WTC11 (cell line): ENCODE measurements around the gene HOXD12. TPM values are rescaled to one million over a fixed set of nuclear protein-coding genes. Genes with fewer than 3 reads are reported as not detected.

ENCODE experiments used
- ATAC-seq: fragments of 200-7000 bp; cut with Tn5 transposase; 2 replicates; pipeline ENCODE4 v1.10.0; 2021; ENCODE audit warnings: mild to moderate bottlenecking, moderate library complexity
- CTCF ChIA-PET: fragments of 300-600 bp; sonication (Branson Sonifier 250); formaldehyde crosslinking; loops from one replicate; lab custom pipeline; 2021; ENCODE audit warnings: antibody characterized with exemption; lab: Charles Lee
- POLR2A ChIA-PET: fragments of 350-600 bp; sonication (Branson Sonifier 250); formaldehyde crosslinking; loops from one replicate; lab custom pipeline; 2021; ENCODE audit warnings: antibody characterized with exemption; lab: Charles Lee
- DNase-seq: peaks from one replicate; pipeline ENCODE4 v3.0.0; 2021; ENCODE audit warnings: low spot score
- H3K27ac Mint-ChIP-seq: 2 replicates; pipeline ENCODE4 v1.8.0; 2021; ENCODE audit warnings: mixed read lengths
- H3K27me3 Mint-ChIP-seq: 2 replicates; pipeline ENCODE4 v1.8.0; 2021; ENCODE audit warnings: low read depth, mild to moderate bottlenecking, moderate library complexity, mixed read lengths
- H3K36me3 Mint-ChIP-seq: 2 replicates; pipeline ENCODE4 v1.8.0; 2021; ENCODE audit warnings: mixed read lengths
- H3K4me1 Mint-ChIP-seq: 2 replicates; pipeline ENCODE4 v1.8.0; 2022; ENCODE audit warnings: mixed read lengths
- H3K4me3 Mint-ChIP-seq: 2 replicates; pipeline ENCODE4 v1.8.0; 2021; ENCODE audit warnings: mild to moderate bottlenecking, moderate library complexity, mixed read lengths
- H3K9me3 Mint-ChIP-seq: 2 replicates; pipeline ENCODE4 v1.8.0; 2021; ENCODE audit warnings: mixed read lengths
- CREM ChIP-seq: sonication (generic); formaldehyde crosslinking; IDR thresholded peaks from 2 replicates; pipeline ENCODE4 v1.8.1; 2022; ENCODE audit warnings: mild to moderate bottlenecking, missing genetic modification reagents, moderate library complexity
- EMX1 ChIP-seq: fragments of 250-450 bp; sonication (Bioruptor Pico); IDR thresholded peaks from 2 replicates; pipeline ENCODE4 v1.8.0; 2021; ENCODE audit warnings: mild to moderate bottlenecking
- ESRRA ChIP-seq: sonication (generic); formaldehyde crosslinking; IDR thresholded peaks from 2 replicates; pipeline ENCODE4 v1.8.1; 2022; ENCODE audit warnings: mild to moderate bottlenecking, missing genetic modification reagents, borderline replicate concordance
- HMGA2 ChIP-seq: fragments of 250-450 bp; sonication (Bioruptor Pico); IDR thresholded peaks from 2 replicates; pipeline ENCODE4 v1.4.0; 2021; ENCODE audit warnings: mild to moderate bottlenecking, moderate library complexity
- JAZF1 ChIP-seq: fragments of 250-450 bp; sonication (Bioruptor Pico); IDR thresholded peaks from 2 replicates; pipeline ENCODE4 v1.9.0; 2021; ENCODE audit warnings: moderate library complexity, mild to moderate bottlenecking, inconsistent platforms
- MYBL2 ChIP-seq: sonication (generic); formaldehyde crosslinking; IDR thresholded peaks from 2 replicates; pipeline ENCODE4 v1.8.1; 2023; ENCODE audit warnings: mild to moderate bottlenecking, moderate library complexity, missing genetic modification reagents
- NFYB ChIP-seq: sonication (generic); formaldehyde crosslinking; conservative IDR thresholded peaks from 2 replicates; pipeline ENCODE4 v1.8.0; 2022; ENCODE audit warnings: low read depth, missing genetic modification reagents
- OVOL2 ChIP-seq: fragments of 250-450 bp; sonication (Bioruptor Pico); IDR thresholded peaks from 2 replicates; pipeline ENCODE4 v1.9.0; 2021; ENCODE audit warnings: mild to moderate bottlenecking, borderline replicate concordance
- SMAD3 ChIP-seq: sonication (generic); formaldehyde crosslinking; IDR thresholded peaks from 2 replicates; pipeline ENCODE4 v1.8.0; 2022; ENCODE audit warnings: missing genetic modification reagents, mild to moderate bottlenecking, borderline replicate concordance
- TEAD4 ChIP-seq: sonication (generic); formaldehyde crosslinking; IDR thresholded peaks from 2 replicates; pipeline ENCODE4 v1.8.0; 2022; ENCODE audit warnings: mild to moderate bottlenecking, missing genetic modification reagents
- ZBTB21 ChIP-seq: sonication (generic); formaldehyde crosslinking; IDR thresholded peaks from 2 replicates; pipeline ENCODE4 v1.8.1; 2023; ENCODE audit warnings: mild to moderate bottlenecking, missing genetic modification reagents, borderline replicate concordance
- ZNF138 ChIP-seq: sonication (generic); formaldehyde crosslinking; conservative IDR thresholded peaks from 2 replicates; pipeline ENCODE4 v1.8.1; 2022; ENCODE audit warnings: mild to moderate bottlenecking, moderate library complexity, missing genetic modification reagents
- ZNF232 ChIP-seq: sonication (generic); formaldehyde crosslinking; IDR thresholded peaks from 2 replicates; pipeline ENCODE4 v1.8.0; 2022; ENCODE audit warnings: mild to moderate bottlenecking, missing genetic modification reagents
- ZNF263 ChIP-seq: sonication (generic); formaldehyde crosslinking; IDR thresholded peaks from 2 replicates; pipeline ENCODE4 v1.8.1; 2022; ENCODE audit warnings: low read depth, mild to moderate bottlenecking, moderate library complexity, missing genetic modification reagents
- ZNF671 ChIP-seq: fragments of 250-450 bp; sonication (Bioruptor Pico); IDR thresholded peaks from 2 replicates; pipeline ENCODE4 v1.8.0; 2021; ENCODE audit warnings: mild to moderate bottlenecking
- total RNA-seq: library from RNA; stranded (reverse); gene quantifications from 3 replicates; pipeline ENCODE4 v1.2.3, GENCODE V29; 2021
- TF ChIP-seq, protein P1 (sequence below): sonication (generic); formaldehyde crosslinking; IDR thresholded peaks from 2 replicates; pipeline ENCODE4 v1.8.1; 2023; ENCODE audit warnings: mild to moderate bottlenecking, missing genetic modification reagents, moderate library complexity
- TF ChIP-seq, protein P2 (sequence below): sonication (generic); formaldehyde crosslinking; IDR thresholded peaks from 2 replicates; pipeline ENCODE4 v1.8.1; 2023; ENCODE audit warnings: mild to moderate bottlenecking, moderate library complexity, missing genetic modification reagents
- TF ChIP-seq, protein P3 (sequence below): sonication (generic); formaldehyde crosslinking; IDR thresholded peaks from 2 replicates; pipeline ENCODE4 v1.8.1; 2022; ENCODE audit warnings: mild to moderate bottlenecking, missing genetic modification reagents, moderate library complexity, borderline replicate concordance
- TF ChIP-seq, protein P4 (sequence below): sonication (generic); formaldehyde crosslinking; IDR thresholded peaks from 2 replicates; pipeline ENCODE4 v1.8.0; 2023; ENCODE audit warnings: mild to moderate bottlenecking, missing genetic modification reagents
- TF ChIP-seq, protein P5 (sequence below): fragments of 200-600 bp; IDR thresholded peaks from 2 replicates; pipeline ENCODE4 v1.8.0; 2022; ENCODE audit warnings: antibody characterized with exemption
- TF ChIP-seq, protein P6 (sequence below): fragments of 250-450 bp; sonication (Bioruptor Pico); IDR thresholded peaks from 2 replicates; pipeline ENCODE4 v1.9.0; 2021; ENCODE audit warnings: mild to moderate bottlenecking, borderline replicate concordance

The HOXD12 gene
- total RNA-seq, 1 experiment from 2014 or later, result 0.17 TPM

- TF ChIP-seq, protein P1, sequence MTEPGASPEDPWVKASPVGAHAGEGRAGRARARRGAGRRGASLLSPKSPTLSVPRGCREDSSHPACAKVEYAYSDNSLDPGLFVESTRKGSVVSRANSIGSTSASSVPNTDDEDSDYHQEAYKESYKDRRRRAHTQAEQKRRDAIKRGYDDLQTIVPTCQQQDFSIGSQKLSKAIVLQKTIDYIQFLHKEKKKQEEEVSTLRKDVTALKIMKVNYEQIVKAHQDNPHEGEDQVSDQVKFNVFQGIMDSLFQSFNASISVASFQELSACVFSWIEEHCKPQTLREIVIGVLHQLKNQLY (CRISPR knock-in tag), result no peak
- TF ChIP-seq EMX1 (CRISPR knock-in tag) (no peak), SMAD3 (CRISPR knock-in tag) (no peak), ZNF263 (CRISPR knock-in tag) (no peak), CREM (CRISPR knock-in tag) (no peak), ESRRA (CRISPR knock-in tag) (no peak), OVOL2 (no peak), ZNF671 (CRISPR knock-in tag) (no peak)
Observed at GRCh38 chr2:176067589-176068418, 31.8 kb upstream of the HOXD12 start (continued).

- CTCF ChIA-PET, result interaction anchor here (0.9 to 1.2 kb wide), 2 partner anchors 11 to 17 kb away, joined by 3 read pairs; no protein-coding TSS in a partner anchor
- Mint-ChIP-seq H3K4me1 (peaks cover 32% of the 10 kb centered on the region), H3K27ac (no peak overlapping the region), H3K36me3 (no peaks in the 10 kb centered on the region), H3K9me3 (no peaks in the 10 kb centered on the region), H3K27me3 (peaks cover 100% of the 10 kb centered on the region), H3K4me3 (peak overlapping the region; percentile 43)
- POLR2A ChIA-PET, result no interaction called here
- DNase-seq, result no peak
- ATAC-seq, result no peak
- TF ChIP-seq ZBTB21 (CRISPR knock-in tag) (no peak), JAZF1 (CRISPR knock-in tag) (no peak), SMAD3 (CRISPR knock-in tag) (no peak), MYBL2 (CRISPR knock-in tag) (no peak), ZNF232 (CRISPR knock-in tag) (no peak), ESRRA (CRISPR knock-in tag) (no peak), HMGA2 (CRISPR knock-in tag) (no peak), NFYB (no peak), EMX1 (CRISPR knock-in tag) (no peak), ZNF138 (CRISPR knock-in tag) (no peak), TEAD4 (CRISPR knock-in tag) (no peak)
- TF ChIP-seq, protein P2, sequence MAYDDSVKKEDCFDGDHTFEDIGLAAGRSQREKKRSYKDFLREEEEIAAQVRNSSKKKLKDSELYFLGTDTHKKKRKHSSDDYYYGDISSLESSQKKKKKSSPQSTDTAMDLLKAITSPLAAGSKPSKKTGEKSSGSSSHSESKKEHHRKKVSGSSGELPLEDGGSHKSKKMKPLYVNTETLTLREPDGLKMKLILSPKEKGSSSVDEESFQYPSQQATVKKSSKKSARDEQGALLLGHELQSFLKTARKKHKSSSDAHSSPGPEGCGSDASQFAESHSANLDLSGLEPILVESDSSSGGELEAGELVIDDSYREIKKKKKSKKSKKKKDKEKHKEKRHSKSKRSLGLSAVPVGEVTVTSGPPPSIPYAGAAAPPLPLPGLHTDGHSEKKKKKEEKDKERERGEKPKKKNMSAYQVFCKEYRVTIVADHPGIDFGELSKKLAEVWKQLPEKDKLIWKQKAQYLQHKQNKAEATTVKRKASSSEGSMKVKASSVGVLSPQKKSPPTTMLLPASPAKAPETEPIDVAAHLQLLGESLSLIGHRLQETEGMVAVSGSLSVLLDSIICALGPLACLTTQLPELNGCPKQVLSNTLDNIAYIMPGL (CRISPR knock-in tag), result no peak
- TF ChIP-seq, protein P1 (CRISPR knock-in tag), result no peak
- TF ChIP-seq, protein P3, sequence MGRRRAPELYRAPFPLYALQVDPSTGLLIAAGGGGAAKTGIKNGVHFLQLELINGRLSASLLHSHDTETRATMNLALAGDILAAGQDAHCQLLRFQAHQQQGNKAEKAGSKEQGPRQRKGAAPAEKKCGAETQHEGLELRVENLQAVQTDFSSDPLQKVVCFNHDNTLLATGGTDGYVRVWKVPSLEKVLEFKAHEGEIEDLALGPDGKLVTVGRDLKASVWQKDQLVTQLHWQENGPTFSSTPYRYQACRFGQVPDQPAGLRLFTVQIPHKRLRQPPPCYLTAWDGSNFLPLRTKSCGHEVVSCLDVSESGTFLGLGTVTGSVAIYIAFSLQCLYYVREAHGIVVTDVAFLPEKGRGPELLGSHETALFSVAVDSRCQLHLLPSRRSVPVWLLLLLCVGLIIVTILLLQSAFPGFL (CRISPR knock-in tag), result no peak
- TF ChIP-seq, protein P4, sequence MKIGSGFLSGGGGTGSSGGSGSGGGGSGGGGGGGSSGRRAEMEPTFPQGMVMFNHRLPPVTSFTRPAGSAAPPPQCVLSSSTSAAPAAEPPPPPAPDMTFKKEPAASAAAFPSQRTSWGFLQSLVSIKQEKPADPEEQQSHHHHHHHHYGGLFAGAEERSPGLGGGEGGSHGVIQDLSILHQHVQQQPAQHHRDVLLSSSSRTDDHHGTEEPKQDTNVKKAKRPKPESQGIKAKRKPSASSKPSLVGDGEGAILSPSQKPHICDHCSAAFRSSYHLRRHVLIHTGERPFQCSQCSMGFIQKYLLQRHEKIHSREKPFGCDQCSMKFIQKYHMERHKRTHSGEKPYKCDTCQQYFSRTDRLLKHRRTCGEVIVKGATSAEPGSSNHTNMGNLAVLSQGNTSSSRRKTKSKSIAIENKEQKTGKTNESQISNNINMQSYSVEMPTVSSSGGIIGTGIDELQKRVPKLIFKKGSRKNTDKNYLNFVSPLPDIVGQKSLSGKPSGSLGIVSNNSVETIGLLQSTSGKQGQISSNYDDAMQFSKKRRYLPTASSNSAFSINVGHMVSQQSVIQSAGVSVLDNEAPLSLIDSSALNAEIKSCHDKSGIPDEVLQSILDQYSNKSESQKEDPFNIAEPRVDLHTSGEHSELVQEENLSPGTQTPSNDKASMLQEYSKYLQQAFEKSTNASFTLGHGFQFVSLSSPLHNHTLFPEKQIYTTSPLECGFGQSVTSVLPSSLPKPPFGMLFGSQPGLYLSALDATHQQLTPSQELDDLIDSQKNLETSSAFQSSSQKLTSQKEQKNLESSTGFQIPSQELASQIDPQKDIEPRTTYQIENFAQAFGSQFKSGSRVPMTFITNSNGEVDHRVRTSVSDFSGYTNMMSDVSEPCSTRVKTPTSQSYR, result no peak
- TF ChIP-seq, protein P5, sequence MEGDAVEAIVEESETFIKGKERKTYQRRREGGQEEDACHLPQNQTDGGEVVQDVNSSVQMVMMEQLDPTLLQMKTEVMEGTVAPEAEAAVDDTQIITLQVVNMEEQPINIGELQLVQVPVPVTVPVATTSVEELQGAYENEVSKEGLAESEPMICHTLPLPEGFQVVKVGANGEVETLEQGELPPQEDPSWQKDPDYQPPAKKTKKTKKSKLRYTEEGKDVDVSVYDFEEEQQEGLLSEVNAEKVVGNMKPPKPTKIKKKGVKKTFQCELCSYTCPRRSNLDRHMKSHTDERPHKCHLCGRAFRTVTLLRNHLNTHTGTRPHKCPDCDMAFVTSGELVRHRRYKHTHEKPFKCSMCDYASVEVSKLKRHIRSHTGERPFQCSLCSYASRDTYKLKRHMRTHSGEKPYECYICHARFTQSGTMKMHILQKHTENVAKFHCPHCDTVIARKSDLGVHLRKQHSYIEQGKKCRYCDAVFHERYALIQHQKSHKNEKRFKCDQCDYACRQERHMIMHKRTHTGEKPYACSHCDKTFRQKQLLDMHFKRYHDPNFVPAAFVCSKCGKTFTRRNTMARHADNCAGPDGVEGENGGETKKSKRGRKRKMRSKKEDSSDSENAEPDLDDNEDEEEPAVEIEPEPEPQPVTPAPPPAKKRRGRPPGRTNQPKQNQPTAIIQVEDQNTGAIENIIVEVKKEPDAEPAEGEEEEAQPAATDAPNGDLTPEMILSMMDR, result no peak
- TF ChIP-seq, protein P6, sequence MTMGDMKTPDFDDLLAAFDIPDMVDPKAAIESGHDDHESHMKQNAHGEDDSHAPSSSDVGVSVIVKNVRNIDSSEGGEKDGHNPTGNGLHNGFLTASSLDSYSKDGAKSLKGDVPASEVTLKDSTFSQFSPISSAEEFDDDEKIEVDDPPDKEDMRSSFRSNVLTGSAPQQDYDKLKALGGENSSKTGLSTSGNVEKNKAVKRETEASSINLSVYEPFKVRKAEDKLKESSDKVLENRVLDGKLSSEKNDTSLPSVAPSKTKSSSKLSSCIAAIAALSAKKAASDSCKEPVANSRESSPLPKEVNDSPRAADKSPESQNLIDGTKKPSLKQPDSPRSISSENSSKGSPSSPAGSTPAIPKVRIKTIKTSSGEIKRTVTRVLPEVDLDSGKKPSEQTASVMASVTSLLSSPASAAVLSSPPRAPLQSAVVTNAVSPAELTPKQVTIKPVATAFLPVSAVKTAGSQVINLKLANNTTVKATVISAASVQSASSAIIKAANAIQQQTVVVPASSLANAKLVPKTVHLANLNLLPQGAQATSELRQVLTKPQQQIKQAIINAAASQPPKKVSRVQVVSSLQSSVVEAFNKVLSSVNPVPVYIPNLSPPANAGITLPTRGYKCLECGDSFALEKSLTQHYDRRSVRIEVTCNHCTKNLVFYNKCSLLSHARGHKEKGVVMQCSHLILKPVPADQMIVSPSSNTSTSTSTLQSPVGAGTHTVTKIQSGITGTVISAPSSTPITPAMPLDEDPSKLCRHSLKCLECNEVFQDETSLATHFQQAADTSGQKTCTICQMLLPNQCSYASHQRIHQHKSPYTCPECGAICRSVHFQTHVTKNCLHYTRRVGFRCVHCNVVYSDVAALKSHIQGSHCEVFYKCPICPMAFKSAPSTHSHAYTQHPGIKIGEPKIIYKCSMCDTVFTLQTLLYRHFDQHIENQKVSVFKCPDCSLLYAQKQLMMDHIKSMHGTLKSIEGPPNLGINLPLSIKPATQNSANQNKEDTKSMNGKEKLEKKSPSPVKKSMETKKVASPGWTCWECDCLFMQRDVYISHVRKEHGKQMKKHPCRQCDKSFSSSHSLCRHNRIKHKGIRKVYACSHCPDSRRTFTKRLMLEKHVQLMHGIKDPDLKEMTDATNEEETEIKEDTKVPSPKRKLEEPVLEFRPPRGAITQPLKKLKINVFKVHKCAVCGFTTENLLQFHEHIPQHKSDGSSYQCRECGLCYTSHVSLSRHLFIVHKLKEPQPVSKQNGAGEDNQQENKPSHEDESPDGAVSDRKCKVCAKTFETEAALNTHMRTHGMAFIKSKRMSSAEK (CRISPR knock-in tag), result no peak
Observed at GRCh38 chr2:176068419-176068832, 31.2 kb upstream of the HOXD12 start.
